ENCODE results near the gene POLR2E. TPM values are rescaled to one million over a fixed set of nuclear protein-coding genes. Genes with fewer than 3 reads are reported as not detected.

POLR2E gene
- total and polyA plus RNA-seq, 2 donors (not counting 1 experiment from before 2014, with no cell fraction given), result 103 to 121 TPM

DNA sequence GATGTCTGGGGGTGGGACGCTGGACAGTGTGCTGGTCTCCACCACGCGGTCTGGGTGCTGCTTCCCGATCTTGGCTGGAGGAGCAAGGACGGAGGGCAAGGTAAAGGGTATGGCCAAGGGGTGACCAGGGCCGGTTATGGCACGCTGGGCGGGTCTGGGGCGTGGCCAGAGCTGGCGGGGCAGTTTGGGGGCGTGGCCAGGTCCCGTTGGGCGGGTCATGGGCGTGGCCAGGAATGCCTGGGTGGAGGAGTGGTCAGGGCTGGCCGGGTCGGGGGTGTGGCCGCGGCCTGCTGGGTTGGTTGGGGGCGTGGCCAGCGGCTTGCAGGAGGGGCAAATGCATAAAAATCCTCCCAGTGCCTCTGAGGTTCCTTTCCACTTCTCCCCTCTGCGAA is 27.8 kb upstream of the POLR2E start:
- Mint-ChIP-seq H3K9me3 (ENCODE audit: insufficient read depth) (no peaks in the 10 kb centered on the region), H3K27me3 (no peaks in the 10 kb centered on the region), H3K4me3 (no peak overlapping the region), H3K4me1 (no peaks in the 10 kb centered on the region), H3K27ac (no peak overlapping the region)
- POLR2A ChIA-PET, result no interaction called here
- no peaks in the 10 kb centered on the region for H3K4me1 ChIP-seq (ENCODE audit: control insufficient read depth in 2 of 2, insufficient read depth in 2 of 2, low read length in 2 of 2)
- no peak overlapping the region for H3K4me2 ChIP-seq (replicated peaks; ENCODE audit: low read depth, low read length, poor library complexity, severe bottlenecking)
- TF ChIP-seq EZH2 (IDR thresholded peaks at IDR 0.05; ENCODE audit: borderline replicate concordance, insufficient read depth, low read depth, low read length, poor library complexity, severe bottlenecking), result no peak
- TF ChIP-seq, protein P1, sequence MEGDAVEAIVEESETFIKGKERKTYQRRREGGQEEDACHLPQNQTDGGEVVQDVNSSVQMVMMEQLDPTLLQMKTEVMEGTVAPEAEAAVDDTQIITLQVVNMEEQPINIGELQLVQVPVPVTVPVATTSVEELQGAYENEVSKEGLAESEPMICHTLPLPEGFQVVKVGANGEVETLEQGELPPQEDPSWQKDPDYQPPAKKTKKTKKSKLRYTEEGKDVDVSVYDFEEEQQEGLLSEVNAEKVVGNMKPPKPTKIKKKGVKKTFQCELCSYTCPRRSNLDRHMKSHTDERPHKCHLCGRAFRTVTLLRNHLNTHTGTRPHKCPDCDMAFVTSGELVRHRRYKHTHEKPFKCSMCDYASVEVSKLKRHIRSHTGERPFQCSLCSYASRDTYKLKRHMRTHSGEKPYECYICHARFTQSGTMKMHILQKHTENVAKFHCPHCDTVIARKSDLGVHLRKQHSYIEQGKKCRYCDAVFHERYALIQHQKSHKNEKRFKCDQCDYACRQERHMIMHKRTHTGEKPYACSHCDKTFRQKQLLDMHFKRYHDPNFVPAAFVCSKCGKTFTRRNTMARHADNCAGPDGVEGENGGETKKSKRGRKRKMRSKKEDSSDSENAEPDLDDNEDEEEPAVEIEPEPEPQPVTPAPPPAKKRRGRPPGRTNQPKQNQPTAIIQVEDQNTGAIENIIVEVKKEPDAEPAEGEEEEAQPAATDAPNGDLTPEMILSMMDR (IDR thresholded peaks at IDR 0.05), result no peak
- no peak overlapping the region for H3K4me3 ChIP-seq (ENCODE audit: control extremely low read depth in 1 of 5, extremely low read depth in 1 of 5, insufficient read depth in 1 of 5, low read depth in 2 of 5, low read length in 4 of 5)
- no peak overlapping the region for H3K9ac ChIP-seq (ENCODE audit: low read length)
- peak; percentile 74 for ATAC-seq (ENCODE audit: low read depth)
- CTCF ChIA-PET, result interaction anchor here (1.1 to 2.9 kb wide), 2 partner anchors 9 to 118 kb away, joined by 3 to 7 read pairs; no protein-coding TSS in a partner anchor
- H3K27ac ChIP-seq (ENCODE audit: low read length in 2 of 2), result no peak overlapping the region
- H2AFZ ChIP-seq (ENCODE audit: insufficient read depth, low read depth, low read length, poor library complexity, severe bottlenecking), result no peak overlapping the region
- no peaks in the 10 kb centered on the region for H3K27me3 ChIP-seq (replicated peaks in 1 of 4; ENCODE audit: control extremely low read depth in 1 of 4, control insufficient read depth in 3 of 4, insufficient read depth in 4 of 4, low read length in 3 of 4)
- WGBS (ENCODE audit: insufficient coverage), result 79% methylated on average over 21 of the region's 21 CpGs
- peaks cover 55% of the 10 kb centered on the region for H3K79me2 ChIP-seq (ENCODE audit: control insufficient read depth, insufficient read depth, low read length)
- intact Hi-C loops (cut with micrococcal nuclease), result no loop called here
- H3K9me3 ChIP-seq (ENCODE audit: control extremely low read depth in 1 of 3, control insufficient read depth in 2 of 3, insufficient read depth in 1 of 3, low read length in 2 of 3), result no peaks in the 10 kb centered on the region
- H3K36me3 ChIP-seq (replicated peaks in 1 of 2; ENCODE audit: control extremely low read depth in 1 of 2, control insufficient read depth in 1 of 2, extremely low read depth in 1 of 2, insufficient read depth in 2 of 2, low read length in 1 of 2), result peaks cover 1 to 72% of the 10 kb centered on the region in 2 experiments
- peak; percentile 53 for DNase-seq
- peaks cover 56% of the 10 kb centered on the region for H4K20me1 ChIP-seq (ENCODE audit: control insufficient read depth, insufficient read depth, low read length, poor library complexity, severe bottlenecking)

DNA sequence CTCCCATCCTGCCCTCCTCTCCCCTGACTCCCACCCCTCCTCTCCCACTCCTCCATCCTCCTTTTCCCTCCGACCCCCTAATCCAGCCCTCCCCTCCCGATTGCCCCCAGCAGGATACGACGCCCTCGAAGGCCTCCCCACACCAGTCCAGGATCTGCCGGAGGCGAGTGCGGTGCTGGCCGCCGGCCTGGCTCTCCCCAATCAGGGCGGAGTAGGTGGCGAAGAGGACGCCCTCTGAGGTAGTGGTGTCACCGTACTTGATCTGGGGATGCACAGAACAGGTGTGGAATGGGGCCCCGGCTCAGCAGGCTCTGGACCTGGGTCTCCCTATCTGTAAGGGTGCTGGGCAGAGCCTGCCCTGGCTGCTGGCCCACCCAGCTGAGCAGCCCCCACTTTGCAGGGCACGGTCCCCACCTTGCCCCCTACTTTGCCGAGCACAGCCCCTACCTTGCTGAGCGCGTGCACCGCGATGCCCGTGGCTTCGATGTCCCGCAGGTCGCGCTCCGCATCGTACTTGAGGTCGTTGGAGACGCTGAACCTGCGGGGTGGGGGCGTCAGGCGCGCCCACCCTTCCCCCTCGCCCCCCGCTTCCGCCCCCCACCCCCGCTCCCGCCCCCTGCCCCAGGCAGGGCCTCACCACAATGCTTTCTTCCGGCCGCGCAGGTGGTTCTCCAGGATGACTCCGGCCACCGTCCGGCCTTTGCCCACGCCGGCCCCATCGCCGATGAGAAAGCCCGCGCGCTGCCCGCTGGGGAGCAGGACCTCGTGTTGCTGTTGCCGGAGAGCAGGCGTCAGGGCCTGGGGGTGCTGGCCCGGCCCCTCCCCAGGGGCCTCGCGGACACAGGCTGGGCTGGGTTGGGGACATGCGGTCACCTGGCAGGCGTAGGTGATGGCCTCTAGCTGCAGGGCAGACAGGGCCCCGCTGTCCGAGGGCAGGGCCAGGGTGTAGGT is 27.1 kb upstream of the POLR2E start:
- ChIA-PET POLR2A (no interaction called here), CTCF (interaction anchor here (2.9 kb wide), 1 partner anchor 9 kb away, joined by 7 read pairs; no protein-coding TSS in a partner anchor)
- no peak overlapping the region for H2AFZ ChIP-seq (ENCODE audit: insufficient read depth, low read depth, low read length, poor library complexity, severe bottlenecking)
- Mint-ChIP-seq H3K4me3 (no peak overlapping the region), H3K27ac (no peak overlapping the region), H3K4me1 (no peaks in the 10 kb centered on the region), H3K27me3 (no peaks in the 10 kb centered on the region), H3K9me3 (ENCODE audit: insufficient read depth) (no peaks in the 10 kb centered on the region)
- no peak overlapping the region for H3K4me2 ChIP-seq (replicated peaks; ENCODE audit: low read depth, low read length, poor library complexity, severe bottlenecking)
- ATAC-seq (ENCODE audit: low read depth) (no peak), DNase-seq (no peak)
- H3K4me1 ChIP-seq (ENCODE audit: control insufficient read depth in 2 of 2, insufficient read depth in 2 of 2, low read length in 2 of 2), result no peaks in the 10 kb centered on the region
- no peak overlapping the region for H3K4me3 ChIP-seq (ENCODE audit: control extremely low read depth in 1 of 5, extremely low read depth in 1 of 5, insufficient read depth in 1 of 5, low read depth in 2 of 5, low read length in 4 of 5)
- no peak overlapping the region for H3K9ac ChIP-seq (ENCODE audit: low read length)
- H3K79me2 ChIP-seq (ENCODE audit: control insufficient read depth, insufficient read depth, low read length), result peaks cover 52% of the 10 kb centered on the region
- peaks cover 50% of the 10 kb centered on the region for H4K20me1 ChIP-seq (ENCODE audit: control insufficient read depth, insufficient read depth, low read length, poor library complexity, severe bottlenecking)
- H3K27ac ChIP-seq (ENCODE audit: low read length in 2 of 2), result no peak overlapping the region
- no peak for TF ChIP-seq EZH2 (IDR thresholded peaks at IDR 0.05; ENCODE audit: borderline replicate concordance, insufficient read depth, low read depth, low read length, poor library complexity, severe bottlenecking)
- TF ChIP-seq, protein P1 (IDR thresholded peaks at IDR 0.05), result no peak
- intact Hi-C loops (cut with micrococcal nuclease), result no loop called here
- peaks cover 1 to 74% of the 10 kb centered on the region in 2 experiments for H3K36me3 ChIP-seq (replicated peaks in 1 of 2; ENCODE audit: control extremely low read depth in 1 of 2, control insufficient read depth in 1 of 2, extremely low read depth in 1 of 2, insufficient read depth in 2 of 2, low read length in 1 of 2)
- no peaks in the 10 kb centered on the region for H3K27me3 ChIP-seq (replicated peaks in 1 of 4; ENCODE audit: control extremely low read depth in 1 of 4, control insufficient read depth in 3 of 4, insufficient read depth in 4 of 4, low read length in 3 of 4)
- 97% methylated on average over 45 of the region's 63 CpGs for WGBS (ENCODE audit: insufficient coverage)
- no peaks in the 10 kb centered on the region for H3K9me3 ChIP-seq (ENCODE audit: control extremely low read depth in 1 of 3, control insufficient read depth in 2 of 3, insufficient read depth in 1 of 3, low read length in 2 of 3)

Data from B cell (primary cell).